HG02973 (cell line): ENCODE measurements around the gene TPM4.

Source experiments
- ATAC-seq: cut with Tn5 transposase; IDR thresholded peaks from one replicate; pipeline ENCODE4 v1.9.1; 2021; ENCODE audit warnings: moderate library complexity; ENCODE audit not compliant: unreplicated experiment

TPM4 gene

DNA sequence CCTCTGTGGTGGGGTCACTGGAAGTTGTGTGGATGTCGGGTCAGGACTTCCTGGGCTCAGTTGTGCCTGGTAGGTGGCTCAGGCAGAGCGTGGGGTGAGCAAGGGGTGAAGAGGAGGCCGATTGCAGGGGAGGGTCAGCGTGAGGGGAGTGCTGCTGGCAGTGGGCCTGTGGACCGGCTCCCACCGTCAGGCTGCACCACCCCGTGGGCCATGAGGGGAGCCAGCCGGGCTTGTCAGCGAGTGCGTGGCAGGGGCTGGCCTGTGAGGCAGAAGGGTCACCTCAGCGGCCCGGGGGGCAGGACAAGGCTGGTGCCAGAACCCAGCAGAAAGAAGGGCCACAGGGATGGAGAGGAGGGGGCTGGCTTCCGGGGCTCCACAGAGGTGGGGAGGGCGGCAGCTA, 48.7 kb downstream of the TPM4 start:
- ATAC-seq = no peak

DNA sequence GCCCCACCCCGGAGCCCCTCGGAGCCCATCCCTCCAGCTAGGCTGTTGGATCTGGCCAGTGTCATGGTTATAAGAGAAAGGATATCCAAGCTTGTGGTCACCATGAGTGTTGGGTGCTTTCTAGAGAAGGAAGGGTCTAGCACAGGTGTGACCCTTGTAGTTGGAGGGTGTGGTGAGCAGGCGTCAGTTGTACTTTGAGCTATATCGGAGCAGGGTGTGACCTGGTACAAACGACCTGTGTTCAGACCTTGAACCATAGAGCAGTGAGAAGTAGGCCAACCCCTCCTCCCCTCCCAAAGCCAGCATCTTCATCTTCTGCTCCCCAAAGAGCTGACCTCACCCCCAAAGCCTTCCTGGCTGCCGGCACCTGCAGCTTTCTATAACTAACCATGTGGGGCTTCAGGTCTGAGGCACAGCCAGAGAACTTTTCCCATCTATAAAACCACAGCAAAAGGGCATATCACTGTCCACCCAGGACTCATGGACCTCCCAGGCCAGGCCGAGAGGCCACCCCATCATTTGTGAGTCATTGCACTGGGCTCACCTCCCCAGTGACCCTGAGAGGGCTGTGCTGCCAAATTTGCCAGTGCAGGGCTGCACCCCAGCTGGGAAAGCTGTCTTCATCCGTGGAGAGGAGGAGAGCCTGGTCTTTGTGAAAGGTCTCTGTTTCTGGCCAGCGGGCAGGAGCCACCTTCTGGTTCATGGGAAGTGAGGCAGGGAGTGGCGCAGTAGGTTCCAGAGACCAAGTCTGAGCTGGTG, 49.6 kb downstream of the TPM4 start:
- no peak for ATAC-seq

- no peak for ATAC-seq
Observed at GRCh38 chr19:16127080-16127479, 50.8 kb downstream of the TPM4 start.

DNA sequence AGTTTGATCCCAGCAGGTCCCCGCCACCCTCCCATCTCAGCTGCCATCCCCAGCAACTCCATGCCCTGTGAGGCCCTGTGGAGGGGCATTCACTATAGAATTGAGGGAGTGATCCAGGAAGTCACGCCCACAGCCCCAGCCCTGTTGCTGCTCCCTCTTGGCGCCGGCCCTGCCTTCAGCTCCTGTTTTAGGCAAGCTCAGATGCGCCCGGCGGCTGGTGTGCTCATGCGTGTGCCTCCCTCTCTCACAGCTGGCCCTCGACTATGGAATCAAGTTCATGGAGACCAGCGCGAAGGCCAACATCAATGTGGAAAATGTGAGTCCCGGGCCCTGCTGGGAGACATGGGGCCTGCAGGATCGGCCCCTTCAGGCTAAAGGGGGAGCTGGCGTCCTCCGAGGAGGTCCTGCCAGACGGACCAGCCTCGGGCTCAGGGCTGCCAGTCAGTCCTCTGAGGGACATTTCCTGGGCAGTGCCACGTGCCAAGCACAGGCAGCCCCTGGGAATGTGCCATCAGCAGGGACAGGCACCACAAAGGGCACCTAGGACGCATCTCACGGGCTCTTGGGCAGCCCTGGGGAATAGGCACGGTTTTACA, 51.6 kb downstream of the TPM4 start:
- ATAC-seq = no peak

DNA sequence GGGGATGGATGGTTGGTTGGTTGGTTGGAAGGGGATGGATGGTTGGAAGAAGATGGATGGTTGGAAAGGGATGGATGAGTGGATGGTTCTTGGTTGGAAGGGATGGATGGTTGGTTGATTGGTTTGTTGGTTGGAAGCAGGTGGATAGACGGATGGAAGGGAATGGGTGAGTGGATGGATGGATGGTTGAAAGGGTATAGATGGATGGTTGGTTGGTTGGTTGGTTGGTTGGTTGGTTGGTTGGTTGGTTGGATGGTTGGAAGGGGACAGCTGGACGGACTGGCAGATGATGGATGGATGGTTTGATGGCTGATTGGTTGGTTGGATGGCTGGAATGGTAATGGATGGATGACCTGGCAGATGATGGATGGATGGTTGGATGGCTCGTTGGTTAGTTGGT, 55.4 kb downstream of the TPM4 start:
- ATAC-seq = no peak

GRCh38 chr19:16133818-16134217, 57.5 kb downstream of the TPM4 start:
- no peak for ATAC-seq

- ATAC-seq = no peak
Observed at GRCh38 chr19:16134510-16134909, 58.2 kb downstream of the TPM4 start.

DNA sequence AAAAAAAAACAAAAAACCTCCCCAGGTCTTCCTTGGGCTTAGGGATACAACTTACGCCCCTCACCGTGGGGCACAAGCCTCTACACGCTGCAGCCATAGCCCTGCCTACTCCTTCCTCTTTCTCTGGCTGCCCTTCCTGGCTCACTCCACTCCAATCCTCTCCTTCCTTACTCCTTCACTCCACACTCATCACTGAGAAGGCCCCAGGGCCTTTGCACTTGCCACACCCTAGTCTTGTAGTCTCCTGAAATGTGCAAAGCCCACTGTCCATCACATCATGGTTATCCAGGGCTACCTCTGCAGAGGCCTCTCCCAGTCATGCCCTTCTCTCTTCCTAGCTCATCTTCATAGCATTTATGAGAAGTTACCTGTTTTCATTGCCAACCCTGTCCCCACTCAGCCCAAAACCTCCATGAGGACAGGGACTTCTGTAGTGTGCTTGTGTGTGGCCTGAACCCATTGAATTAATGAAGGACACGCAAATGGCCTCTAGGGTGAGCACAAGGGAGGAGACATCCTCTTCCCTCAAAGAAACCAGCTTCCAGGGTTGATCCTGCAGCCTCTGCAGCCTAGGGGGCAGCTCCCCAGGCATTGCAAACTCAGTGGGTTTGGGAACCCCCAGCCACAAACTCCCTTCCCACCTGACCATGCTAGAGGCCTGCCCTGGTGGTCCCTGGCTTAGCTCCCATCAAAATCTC, 59.3 kb downstream of the TPM4 start:
- ATAC-seq = no peak

- no peak for ATAC-seq
Observed at GRCh38 chr19:16136185-16136999, 60.1 kb downstream of the TPM4 start.

- no peak for ATAC-seq
Observed at GRCh38 chr19:16139752-16140151, 63.5 kb downstream of the TPM4 start.

GRCh38 chr19:16141043-16141442, 64.7 kb downstream of the TPM4 start:
- no peak for ATAC-seq

DNA sequence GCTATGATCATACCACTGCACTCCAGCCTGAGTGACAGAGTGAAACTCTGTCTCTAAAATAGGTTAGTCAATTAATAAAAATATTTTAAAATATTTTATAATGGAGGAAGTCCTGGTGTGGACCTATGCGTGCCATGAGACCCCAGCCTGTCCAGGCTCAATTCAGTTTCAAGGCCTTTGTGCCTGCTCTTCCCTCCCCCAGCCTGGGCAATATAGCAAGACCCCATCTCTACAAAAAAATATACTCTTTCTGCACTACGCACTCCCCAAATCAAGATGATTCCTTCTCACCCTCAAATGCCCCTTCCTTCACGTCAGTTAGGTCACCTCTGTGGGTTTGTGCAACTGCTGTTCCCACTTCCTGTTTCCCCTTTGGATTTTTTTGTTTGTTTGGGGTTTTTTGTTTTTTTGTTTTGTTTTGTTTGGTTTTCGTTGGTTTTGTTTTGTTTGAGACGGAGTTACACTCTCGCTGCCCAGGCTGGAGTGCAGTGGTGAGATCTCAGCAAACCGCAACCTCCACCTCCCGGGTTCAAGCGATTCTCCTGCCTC, 65.8 kb downstream of the TPM4 start:
- no peak for ATAC-seq

DNA sequence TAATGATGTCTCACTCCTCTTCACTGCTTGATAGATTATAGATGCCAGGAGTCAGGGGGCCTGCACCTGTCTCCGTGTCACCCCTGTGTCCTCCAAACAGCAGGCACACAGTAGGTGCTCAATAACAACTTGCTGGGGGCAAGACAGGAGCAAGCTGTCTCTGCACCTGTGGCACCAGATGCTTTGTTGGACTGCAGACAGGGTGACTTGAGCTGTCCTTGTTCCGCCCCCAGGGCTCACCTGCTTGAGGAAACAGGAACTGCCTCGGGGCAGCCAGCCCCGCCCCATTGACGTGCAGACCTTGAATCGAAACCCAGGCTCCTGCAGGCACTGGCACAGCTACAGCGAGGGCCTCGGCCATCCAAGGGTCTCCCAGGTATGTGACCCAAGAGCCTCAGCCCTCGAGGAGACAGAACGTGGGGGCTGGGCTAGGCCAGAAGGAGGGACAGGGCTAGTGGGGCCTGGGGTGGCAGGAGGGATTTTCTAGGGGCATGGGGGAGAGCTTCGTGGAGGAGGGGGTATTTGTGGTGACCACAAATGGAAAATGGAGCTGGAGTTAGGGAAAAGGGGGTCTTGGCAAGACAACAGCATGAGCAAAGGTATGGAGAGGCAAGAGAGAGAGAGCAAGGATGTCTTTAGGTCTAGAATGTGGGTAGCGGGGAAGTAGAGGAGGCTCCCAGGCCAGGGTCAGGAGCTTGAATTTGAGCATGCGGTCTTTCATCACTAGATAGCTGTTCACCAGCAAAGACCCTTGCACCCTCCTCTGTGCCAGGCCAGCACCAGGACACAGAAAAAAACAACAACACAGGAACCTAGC, 67.3 kb downstream of the TPM4 start, which contains the start of gene HSH2D:
HSH2D (plus strand) TSS at position 287 of the 817 bp plus-strand sequence. CDS start 5,066 bp downstream, outside the sequence.
- peak; percentile 60 for ATAC-seq

- ATAC-seq = no peak
Observed at GRCh38 chr19:16144216-16144581, 67.9 kb downstream of the TPM4 start.

DNA sequence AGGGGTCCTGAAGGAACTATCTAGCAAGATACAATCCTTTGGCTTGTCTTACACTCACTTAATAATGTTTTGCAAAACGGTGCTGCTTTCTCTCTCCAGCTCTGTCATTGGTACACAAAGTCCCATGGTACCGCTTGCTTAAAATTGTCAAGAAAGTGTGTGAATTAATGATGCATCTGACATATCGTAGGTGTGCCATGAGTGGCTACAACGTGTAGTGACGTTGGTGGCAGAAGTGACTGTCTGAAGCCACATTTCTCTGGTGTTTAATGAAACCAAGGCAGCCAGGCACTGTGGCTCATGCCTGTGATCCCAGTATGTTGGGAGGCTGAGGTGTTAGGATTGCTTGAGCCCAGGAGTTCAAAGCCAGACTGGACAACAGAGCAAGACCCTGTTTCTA, 69.8 kb downstream of the TPM4 start:
- ATAC-seq = no peak

GRCh38 chr19:16148443-16149229, 72.3 kb downstream of the TPM4 start:
- ATAC-seq = no peak
